ENCODE measurements around the gene TLCD5.

The TLCD5 gene

DNA sequence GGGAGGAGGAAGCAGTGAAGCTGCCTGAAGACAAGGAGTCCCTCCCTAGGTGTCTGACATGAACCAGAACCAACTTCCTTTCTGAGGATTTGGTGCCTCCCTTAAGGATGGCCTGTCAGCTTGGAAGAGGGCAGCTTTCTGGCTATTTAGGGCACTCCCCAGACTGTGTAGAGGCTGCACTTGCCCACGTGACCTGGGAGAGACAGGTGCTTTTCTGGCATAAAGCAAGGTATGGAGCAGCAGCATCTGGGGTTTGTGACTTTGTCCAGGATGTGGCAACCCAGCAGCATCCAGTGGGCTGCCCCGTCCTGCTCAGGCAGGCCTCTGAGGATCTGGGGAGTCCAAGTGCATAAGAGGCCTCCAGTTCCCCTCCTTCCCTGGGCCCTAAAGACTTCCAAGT lies 42.0 kb upstream of the TLCD5 start:
- no peak for TF ChIP-seq CTCF (IDR thresholded peaks at IDR 0.05; ENCODE audit: poor library complexity, severe bottlenecking)
- H3K27ac ChIP-seq (ENCODE audit: poor library complexity, severe bottlenecking), result no peak overlapping the region
- H3K36me3 ChIP-seq (ENCODE audit: low read depth), result no peaks in the 10 kb centered on the region
- DNase-seq (ENCODE audit: low spot score), result no peak
- no peaks in the 10 kb centered on the region for H3K4me1 ChIP-seq (ENCODE audit: insufficient read depth, poor library complexity, severe bottlenecking)
- no peak for ATAC-seq (ENCODE audit: low read depth)
- no peaks in the 10 kb centered on the region for H3K9me3 ChIP-seq (ENCODE audit: severe bottlenecking)
- no peaks in the 10 kb centered on the region for H3K27me3 ChIP-seq (ENCODE audit: insufficient read depth, poor library complexity, severe bottlenecking)
- no peak overlapping the region for H3K4me3 ChIP-seq (ENCODE audit: severe bottlenecking)

- ATAC-seq (ENCODE audit: low read depth) (no peak), DNase-seq (ENCODE audit: low spot score) (no peak)
- no peaks in the 10 kb centered on the region for H3K9me3 ChIP-seq (ENCODE audit: severe bottlenecking)
Observed at GRCh38 chr11:120284272-120284671, 40.8 kb upstream of the TLCD5 start.

GRCh38 chr11:120285256-120285655 lies 39.8 kb upstream of the TLCD5 start:
- no peaks in the 10 kb centered on the region for H3K27me3 ChIP-seq (ENCODE audit: insufficient read depth, poor library complexity, severe bottlenecking)
- no peak overlapping the region for H3K27ac ChIP-seq (ENCODE audit: poor library complexity, severe bottlenecking)
- no peak for TF ChIP-seq CTCF (IDR thresholded peaks at IDR 0.05; ENCODE audit: poor library complexity, severe bottlenecking)
- no peaks in the 10 kb centered on the region for H3K9me3 ChIP-seq (ENCODE audit: severe bottlenecking)
- DNase-seq (ENCODE audit: low spot score) (no peak), ATAC-seq (ENCODE audit: low read depth) (no peak)
- H3K4me1 ChIP-seq (ENCODE audit: insufficient read depth, poor library complexity, severe bottlenecking), result no peaks in the 10 kb centered on the region
- H3K36me3 ChIP-seq (ENCODE audit: low read depth), result no peaks in the 10 kb centered on the region
- H3K4me3 ChIP-seq (ENCODE audit: severe bottlenecking), result no peak overlapping the region

More at GRCh38 chr11:120284272-120284671, 40.8 kb upstream of the TLCD5 start:
- H3K4me3 ChIP-seq (ENCODE audit: severe bottlenecking), result no peak overlapping the region
- no peaks in the 10 kb centered on the region for H3K4me1 ChIP-seq (ENCODE audit: insufficient read depth, poor library complexity, severe bottlenecking)
- H3K27ac ChIP-seq (ENCODE audit: poor library complexity, severe bottlenecking), result no peak overlapping the region
- no peak for TF ChIP-seq CTCF (IDR thresholded peaks at IDR 0.05; ENCODE audit: poor library complexity, severe bottlenecking)
- H3K27me3 ChIP-seq (ENCODE audit: insufficient read depth, poor library complexity, severe bottlenecking), result no peaks in the 10 kb centered on the region
- H3K36me3 ChIP-seq (ENCODE audit: low read depth), result no peaks in the 10 kb centered on the region

DNA sequence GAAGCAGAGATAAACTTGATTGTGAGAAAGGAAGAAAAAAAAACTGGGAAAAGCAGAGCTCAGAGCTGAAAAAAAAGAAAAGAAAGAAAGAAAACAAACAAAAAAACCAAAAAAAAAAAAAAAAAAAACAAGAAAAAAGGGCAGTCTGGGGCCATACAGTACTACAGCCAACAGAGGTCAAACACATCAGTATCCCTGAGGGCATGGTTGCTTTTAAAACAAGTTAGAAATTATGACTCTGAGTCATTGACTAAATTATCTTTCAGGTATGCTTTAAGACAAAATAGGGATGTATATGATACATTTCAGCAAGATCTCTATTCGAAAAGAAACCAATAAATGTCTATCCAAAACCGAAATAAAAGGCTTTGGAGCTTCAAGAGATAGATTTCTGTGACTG lies 37.1 kb upstream of the TLCD5 start:
- no peak for TF ChIP-seq CTCF (IDR thresholded peaks at IDR 0.05; ENCODE audit: poor library complexity, severe bottlenecking)
- no peaks in the 10 kb centered on the region for H3K4me1 ChIP-seq (ENCODE audit: insufficient read depth, poor library complexity, severe bottlenecking)
- no peaks in the 10 kb centered on the region for H3K27me3 ChIP-seq (ENCODE audit: insufficient read depth, poor library complexity, severe bottlenecking)
- no peaks in the 10 kb centered on the region for H3K36me3 ChIP-seq (ENCODE audit: low read depth)
- no peak for DNase-seq (ENCODE audit: low spot score)
- no peak overlapping the region for H3K4me3 ChIP-seq (ENCODE audit: severe bottlenecking)
- H3K9me3 ChIP-seq (ENCODE audit: severe bottlenecking), result no peaks in the 10 kb centered on the region
- H3K27ac ChIP-seq (ENCODE audit: poor library complexity, severe bottlenecking), result no peak overlapping the region
- peak; percentile 45; the same call in 1 of the 3 replicates for ATAC-seq (ENCODE audit: low read depth)

DNA sequence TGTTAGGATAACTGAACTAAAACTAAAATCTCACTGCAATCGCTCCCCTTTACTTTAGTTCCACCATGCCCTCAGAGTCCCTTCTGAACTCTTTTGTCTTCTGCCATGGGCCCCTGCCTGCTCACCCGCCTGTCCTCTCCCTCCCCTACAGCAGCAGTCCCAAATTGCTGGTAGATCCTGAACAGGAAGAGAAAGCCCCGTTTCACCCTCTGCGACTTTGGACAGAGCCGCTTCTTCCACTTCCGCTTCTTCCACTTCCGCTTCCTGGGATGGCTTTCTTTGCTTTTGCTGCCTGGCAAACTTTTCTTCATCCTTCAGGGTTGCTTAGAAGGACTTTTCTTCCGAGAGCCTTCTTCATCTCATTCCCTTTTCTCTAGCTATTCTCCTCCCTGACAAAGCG lies 35.7 kb upstream of the TLCD5 start:
- no peaks in the 10 kb centered on the region for H3K9me3 ChIP-seq (ENCODE audit: severe bottlenecking)
- no peak overlapping the region for H3K27ac ChIP-seq (ENCODE audit: poor library complexity, severe bottlenecking)
- DNase-seq (ENCODE audit: low spot score), result no peak
- TF ChIP-seq CTCF (IDR thresholded peaks at IDR 0.05; ENCODE audit: poor library complexity, severe bottlenecking), result no peak
- ATAC-seq (ENCODE audit: low read depth), result no peak
- H3K36me3 ChIP-seq (ENCODE audit: low read depth), result no peaks in the 10 kb centered on the region
- H3K27me3 ChIP-seq (ENCODE audit: insufficient read depth, poor library complexity, severe bottlenecking), result no peaks in the 10 kb centered on the region
- no peaks in the 10 kb centered on the region for H3K4me1 ChIP-seq (ENCODE audit: insufficient read depth, poor library complexity, severe bottlenecking)
- H3K4me3 ChIP-seq (ENCODE audit: severe bottlenecking), result no peak overlapping the region
